Neuron (in vitro differentiated cells): ENCODE results near the gene MDGA2.
"Not testable (repeated sequence)": the region's sequence is repeated elsewhere in the genome, so short reads cannot be mapped to it uniquely, and the experiment has no call there.

ENCODE experiments used
- H2AFZ ChIP-seq: one replicate; pipeline ENCODE4 v1.6.1; 2013; ENCODE audit warnings: low read depth, mild to moderate bottlenecking, inconsistent platforms, low read length, moderate library complexity
- H3K27me3 ChIP-seq: one replicate; pipeline ENCODE4 v1.6.1; 2013; ENCODE audit warnings: low read length; ENCODE audit not compliant: insufficient read depth
- H3K36me3 ChIP-seq: one replicate; pipeline ENCODE4 v1.6.1; 2013; ENCODE audit warnings: low read length; ENCODE audit not compliant: insufficient read depth
- H3K4me1 ChIP-seq: one replicate; pipeline ENCODE4 v1.6.1; 2013; ENCODE audit warnings: low read length; ENCODE audit not compliant: insufficient read depth
- H3K4me3 ChIP-seq: 2 replicates; pipeline ENCODE4 v1.5.1; 2013; ENCODE audit warnings: mild to moderate bottlenecking, low read length, moderate library complexity
- H3K9me3 ChIP-seq: one replicate; pipeline ENCODE4 v1.6.1; 2013; ENCODE audit warnings: low read length

Gene MDGA2

DNA sequence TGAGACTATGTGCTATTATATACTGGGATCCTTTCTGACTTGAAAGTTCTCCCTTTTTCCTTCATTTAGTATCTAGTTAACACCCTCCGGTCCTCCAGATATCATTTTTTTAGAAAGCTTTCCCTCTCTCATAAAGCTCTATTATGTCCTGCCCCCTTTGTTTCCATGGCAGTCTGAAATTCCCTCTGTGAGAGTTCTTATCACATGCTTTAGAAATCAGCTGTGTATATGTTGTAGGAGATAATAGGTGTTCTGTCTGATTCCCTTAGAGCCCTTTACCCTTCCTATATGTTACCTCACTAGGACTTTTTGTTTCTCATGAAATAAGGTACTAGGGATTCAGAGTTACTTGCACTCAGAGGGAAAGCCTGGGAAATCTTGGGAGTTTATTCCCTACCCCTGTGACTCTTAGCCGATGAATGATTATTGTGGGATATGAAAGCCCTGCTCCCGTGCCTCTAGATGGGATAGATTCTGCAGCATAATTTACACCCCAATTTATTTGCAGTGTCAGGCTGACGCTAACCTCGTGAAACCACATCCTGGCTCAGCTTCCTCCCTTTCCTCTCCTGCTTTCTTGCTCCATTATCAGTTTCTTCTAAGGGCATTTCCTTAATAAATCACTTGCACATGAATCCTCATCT lies 448.4 kb downstream of the MDGA2 start:
- Histone ChIP-seq H2AFZ (no peak overlapping the region), H3K4me1 (no peaks in the 10 kb centered on the region), H3K27me3 (no peaks in the 10 kb centered on the region), H3K36me3 (no peaks in the 10 kb centered on the region), H3K4me3 (no peak overlapping the region), H3K9me3 (no peaks in the 10 kb centered on the region)

DNA sequence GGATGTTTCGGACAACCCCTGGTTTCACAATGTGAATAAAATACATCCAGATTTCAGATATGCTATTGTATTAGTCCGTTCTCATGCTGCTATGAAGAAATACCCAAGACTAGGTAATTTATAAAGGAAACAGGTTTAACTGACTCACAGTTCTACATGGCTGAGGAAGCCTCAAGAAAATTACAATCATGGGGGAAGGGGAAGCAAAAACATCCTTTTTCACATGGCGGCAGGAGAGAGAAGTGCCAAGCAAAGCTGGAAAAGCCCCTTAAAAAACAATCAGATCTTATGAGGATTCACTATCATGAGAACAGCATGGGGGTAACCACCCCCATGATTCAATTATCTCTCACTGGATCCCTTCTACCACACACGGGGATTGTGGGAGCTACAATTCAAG lies 451.7 kb downstream of the MDGA2 start:
- Histone ChIP-seq H2AFZ (no peak overlapping the region), H3K4me3 (no peak overlapping the region), H3K4me1 (no peaks in the 10 kb centered on the region), H3K36me3 (no peaks in the 10 kb centered on the region), H3K9me3 (no peaks in the 10 kb centered on the region), H3K27me3 (no peaks in the 10 kb centered on the region)

DNA sequence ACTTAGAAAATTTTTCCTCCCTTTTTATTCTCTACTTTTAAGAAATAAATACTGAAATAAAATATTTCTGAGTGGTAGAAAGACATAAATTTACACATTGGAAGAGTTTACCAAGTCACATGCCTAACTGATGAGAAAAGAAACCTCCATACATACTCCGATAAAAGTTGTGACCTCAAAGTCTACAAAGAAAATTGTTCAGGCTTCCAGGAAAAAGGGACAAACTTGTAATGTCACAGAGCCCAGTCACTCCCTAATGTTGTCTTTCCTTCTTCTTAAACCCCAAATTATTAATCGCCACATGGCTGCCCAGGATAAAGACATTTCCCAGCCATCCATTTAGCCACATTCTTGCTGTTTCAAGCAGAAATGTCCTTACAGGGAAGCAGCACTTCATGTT lies 455.3 kb downstream of the MDGA2 start:
- no peaks in the 10 kb centered on the region for H3K27me3 ChIP-seq
- H3K9me3 ChIP-seq: no peaks in the 10 kb centered on the region
- H3K4me3 ChIP-seq: no peak overlapping the region

GRCh38 chr14:47211263-47211662 lies 464.1 kb downstream of the MDGA2 start:
- H3K4me1 ChIP-seq: peaks cover 8% of the 10 kb centered on the region
- no peaks in the 10 kb centered on the region for H3K9me3 ChIP-seq

More for the DNA sequence above, 455.3 kb downstream of the MDGA2 start:
- Histone ChIP-seq H3K4me1 (no peaks in the 10 kb centered on the region), H2AFZ (no peak overlapping the region), H3K36me3 (no peaks in the 10 kb centered on the region)

DNA sequence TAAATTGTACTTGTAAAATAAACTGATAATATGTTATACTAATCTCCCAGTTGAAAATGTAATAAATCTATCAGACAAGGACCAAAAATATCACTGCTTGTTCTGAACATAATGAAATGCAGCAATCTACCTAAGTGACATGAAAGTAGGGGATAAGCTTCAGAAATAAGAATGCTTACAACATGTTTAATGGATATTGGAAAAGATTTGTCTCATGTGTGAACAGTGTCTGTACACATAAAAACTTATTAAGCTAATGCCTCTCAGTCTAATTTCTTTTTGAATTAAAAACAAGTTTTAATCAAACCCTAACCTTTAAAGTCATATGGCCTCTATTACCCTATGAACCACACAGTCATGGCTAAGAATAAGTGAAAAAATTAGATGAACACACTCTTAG lies 465.3 kb downstream of the MDGA2 start:
- no peak overlapping the region for H3K4me3 ChIP-seq
- H3K36me3 ChIP-seq: no peaks in the 10 kb centered on the region
- peaks cover 8% of the 10 kb centered on the region for H3K4me1 ChIP-seq
- no peaks in the 10 kb centered on the region for H3K27me3 ChIP-seq
- H2AFZ ChIP-seq: no peak overlapping the region
- no peaks in the 10 kb centered on the region for H3K9me3 ChIP-seq

More at GRCh38 chr14:47211263-47211662, 464.1 kb downstream of the MDGA2 start:
- Histone ChIP-seq H3K36me3 (no peaks in the 10 kb centered on the region), H3K27me3 (no peaks in the 10 kb centered on the region), H2AFZ (no peak overlapping the region), H3K4me3 (no peak overlapping the region)

DNA sequence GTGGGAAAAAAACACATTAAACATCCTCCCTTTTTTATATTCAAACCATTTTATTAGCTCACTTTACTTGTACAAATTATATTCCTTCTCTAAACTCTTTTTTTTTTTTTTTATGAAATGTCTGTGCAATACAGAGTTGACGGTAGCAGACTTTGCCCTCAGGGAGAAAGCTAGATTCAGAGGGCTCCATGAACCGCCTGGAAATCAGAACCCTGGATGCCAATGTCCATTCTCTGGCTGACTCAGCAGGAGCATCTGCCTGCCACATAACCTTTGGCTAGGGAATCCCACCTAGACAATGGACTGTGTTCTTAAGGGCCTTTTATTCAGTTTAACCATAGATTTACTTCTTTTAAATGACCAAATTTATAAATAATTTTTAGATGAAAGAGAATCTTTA lies 467.0 kb downstream of the MDGA2 start:
- H3K4me1 ChIP-seq: peaks cover 8% of the 10 kb centered on the region
- H3K9me3 ChIP-seq: no peaks in the 10 kb centered on the region
- H3K36me3 ChIP-seq: no peaks in the 10 kb centered on the region
- H3K4me3 ChIP-seq: no peak overlapping the region
- H3K27me3 ChIP-seq: no peaks in the 10 kb centered on the region
- H2AFZ ChIP-seq: no peak overlapping the region

GRCh38 chr14:47207617-47208016 lies 467.8 kb downstream of the MDGA2 start:
- Histone ChIP-seq H2AFZ (no peak overlapping the region), H3K4me3 (no peak overlapping the region), H3K4me1 (peaks cover 8% of the 10 kb centered on the region), H3K9me3 (no peaks in the 10 kb centered on the region), H3K27me3 (no peaks in the 10 kb centered on the region), H3K36me3 (no peaks in the 10 kb centered on the region)

DNA sequence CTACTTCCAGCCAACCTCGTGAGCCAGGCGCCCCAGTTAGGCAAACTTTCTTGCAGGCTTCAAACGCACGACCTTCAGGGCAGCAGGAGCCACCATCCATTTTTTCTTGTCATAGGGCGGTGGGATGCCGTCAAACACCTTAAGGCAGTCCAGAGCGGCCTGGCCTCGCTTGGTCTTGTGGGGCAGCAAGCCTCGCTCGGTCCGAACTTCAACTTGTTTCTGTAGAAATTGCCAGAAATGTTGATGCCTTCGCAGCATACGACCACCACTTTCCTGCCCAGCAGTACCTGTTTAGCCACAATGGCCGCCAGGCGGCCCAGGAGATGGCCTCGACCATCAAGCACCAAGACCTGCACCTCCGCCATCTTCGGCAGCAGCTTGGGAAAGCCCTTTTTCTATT lies 474.7 kb downstream of the MDGA2 start:
- H2AFZ ChIP-seq: no peak overlapping the region
- no peaks in the 10 kb centered on the region for H3K27me3 ChIP-seq
- no peak overlapping the region for H3K4me3 ChIP-seq
- no peaks in the 10 kb centered on the region for H3K9me3 ChIP-seq
- H3K4me1 ChIP-seq: peaks cover 3% of the 10 kb centered on the region
- no peaks in the 10 kb centered on the region for H3K36me3 ChIP-seq

DNA sequence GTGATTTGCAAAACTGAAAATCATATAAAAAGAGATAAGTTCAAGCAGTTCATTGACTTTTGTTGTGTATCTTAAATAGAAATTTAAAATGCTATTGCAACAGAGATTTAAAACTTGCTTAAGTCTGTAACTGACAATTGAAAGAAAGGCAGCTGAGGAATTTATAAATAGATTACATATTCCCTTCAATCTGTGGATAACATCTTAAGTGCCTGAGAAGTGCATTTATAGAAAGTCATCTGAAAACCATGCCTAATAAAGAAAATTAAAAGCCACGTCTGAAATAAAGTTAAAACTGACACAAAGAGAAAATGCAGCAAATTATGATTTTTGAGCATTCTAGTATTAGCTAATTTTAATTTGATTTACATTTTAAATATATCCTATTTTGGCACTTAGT lies 479.8 kb downstream of the MDGA2 start:
- Histone ChIP-seq H3K9me3 (no peaks in the 10 kb centered on the region), H3K27me3 (no peaks in the 10 kb centered on the region), H3K4me3 (no peak overlapping the region), H3K4me1 (peaks cover 11% of the 10 kb centered on the region), H3K36me3 (no peaks in the 10 kb centered on the region), H2AFZ (no peak overlapping the region)

DNA sequence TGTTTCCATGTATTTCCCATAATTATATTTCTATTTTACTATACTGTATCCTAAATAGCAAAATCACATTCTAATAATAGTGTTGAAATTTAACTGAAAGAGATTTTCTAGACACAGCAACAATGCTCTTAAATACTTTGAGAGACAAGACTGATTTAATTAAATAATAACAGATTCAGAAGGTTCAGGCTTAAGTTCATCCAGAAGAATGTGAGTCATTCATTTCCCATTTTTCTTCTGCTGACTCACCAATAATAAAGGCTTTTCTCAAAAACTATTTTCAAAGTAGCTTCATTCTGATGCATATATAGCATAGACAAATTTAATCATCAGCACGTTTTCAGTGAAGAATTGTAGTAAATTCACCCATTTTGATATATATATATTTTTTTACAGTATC lies 481.4 kb downstream of the MDGA2 start:
- H3K27me3 ChIP-seq: no peaks in the 10 kb centered on the region
- no peak overlapping the region for H2AFZ ChIP-seq
- H3K9me3 ChIP-seq: no peaks in the 10 kb centered on the region
- no peak overlapping the region for H3K4me3 ChIP-seq
- H3K4me1 ChIP-seq: peaks cover 11% of the 10 kb centered on the region
- H3K36me3 ChIP-seq: no peaks in the 10 kb centered on the region

DNA sequence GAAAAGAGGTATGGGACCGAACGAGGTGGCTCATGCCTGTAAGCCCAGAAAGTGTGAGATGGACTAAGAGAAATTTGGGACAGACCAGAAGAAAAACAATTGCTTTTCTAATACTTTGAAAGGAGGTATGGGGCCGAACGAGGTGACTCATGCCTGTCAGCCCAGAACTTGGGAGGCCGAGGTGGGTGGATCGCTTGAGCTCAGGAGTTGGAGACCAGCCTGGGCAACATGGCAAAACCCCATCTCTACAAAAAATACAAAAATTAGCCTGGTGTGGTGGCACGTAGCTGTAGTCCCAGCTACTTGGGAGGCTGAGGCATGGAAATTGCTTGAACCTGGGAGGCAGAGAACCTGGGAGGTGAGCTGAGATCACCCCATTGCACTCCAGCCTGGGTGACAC lies 483.2 kb downstream of the MDGA2 start:
- H3K36me3 ChIP-seq, H3K9me3 ChIP-seq, H2AFZ ChIP-seq, H3K27me3 ChIP-seq, H3K4me3 ChIP-seq: not testable (repeated sequence)
- H3K4me1 ChIP-seq: peaks cover 11% of the 10 kb centered on the region

DNA sequence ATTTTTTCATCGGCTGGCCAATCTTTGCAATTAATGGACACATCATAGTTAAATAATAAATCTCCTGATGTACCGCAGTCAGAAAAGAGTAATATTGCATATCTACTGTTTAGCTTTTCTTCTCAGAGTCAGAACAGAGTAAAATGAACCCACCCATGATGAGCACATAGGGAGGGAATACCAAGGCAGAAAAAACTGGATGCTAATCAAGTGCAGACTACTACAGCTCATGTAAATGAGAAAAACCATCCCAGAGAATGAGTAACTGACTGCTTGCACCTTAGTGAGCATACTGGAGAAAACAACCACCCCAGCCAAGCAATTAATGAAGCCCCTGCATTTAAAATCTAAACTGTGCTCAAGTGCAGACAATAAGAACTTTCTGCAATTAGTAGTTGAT lies 483.7 kb downstream of the MDGA2 start:
- Histone ChIP-seq H3K9me3 (no peaks in the 10 kb centered on the region), H3K27me3 (no peaks in the 10 kb centered on the region), H2AFZ (no peak overlapping the region), H3K4me3 (no peak overlapping the region), H3K4me1 (peaks cover 11% of the 10 kb centered on the region), H3K36me3 (no peaks in the 10 kb centered on the region)

GRCh38 chr14:47189911-47190484 lies 485.4 kb downstream of the MDGA2 start:
- Histone ChIP-seq H3K4me3 (no peak overlapping the region), H3K27me3 (no peaks in the 10 kb centered on the region), H2AFZ (no peak overlapping the region), H3K4me1 (peaks cover 11% of the 10 kb centered on the region), H3K36me3 (no peaks in the 10 kb centered on the region), H3K9me3 (no peaks in the 10 kb centered on the region)

GRCh38 chr14:47186486-47186885 lies 488.9 kb downstream of the MDGA2 start:
- H3K4me1 ChIP-seq: no peaks in the 10 kb centered on the region
- H3K4me3 ChIP-seq: no peak overlapping the region
- H3K27me3 ChIP-seq: no peaks in the 10 kb centered on the region
- no peaks in the 10 kb centered on the region for H3K36me3 ChIP-seq
- H3K9me3 ChIP-seq: no peaks in the 10 kb centered on the region
- H2AFZ ChIP-seq: no peak overlapping the region
